KMS-11 (cell line): Measurements from ENCODE around the gene LOXHD1.

ENCODE experiments used
- H2AFZ ChIP-seq: fragments of 200-600 bp; sonication (generic); 2 replicates; pipeline ENCODE4 v1.6.1; 2016; ENCODE audit warnings: antibody characterized with exemption, mixed run types, low read depth
- H3K27ac ChIP-seq: fragments of 200-600 bp; sonication (generic); 2 replicates; pipeline ENCODE4 v1.6.1; 2016; ENCODE audit warnings: mild to moderate bottlenecking, mixed run types
- H3K27me3 ChIP-seq: fragments of 200-600 bp; sonication (generic); 2 replicates; pipeline ENCODE4 v1.6.1; 2017; ENCODE audit warnings: mild to moderate bottlenecking, low read depth, mixed run types, moderate library complexity; ENCODE audit not compliant: insufficient read depth
- H3K36me3 ChIP-seq: fragments of 200-600 bp; sonication (generic); 2 replicates; pipeline ENCODE4 v1.6.1; 2017; ENCODE audit warnings: mild to moderate bottlenecking, mixed run types; ENCODE audit not compliant: insufficient read depth
- H3K4me1 ChIP-seq: fragments of 200-600 bp; sonication (generic); 2 replicates; pipeline ENCODE4 v1.6.1; 2016; ENCODE audit warnings: mild to moderate bottlenecking, low read depth, mixed run types; ENCODE audit not compliant: poor library complexity, severe bottlenecking
- H3K4me2 ChIP-seq: fragments of 200-600 bp; sonication (generic); 2 replicates; pipeline ENCODE4 v1.7.0; 2016; ENCODE audit warnings: mild to moderate bottlenecking, mixed run types
- H3K4me3 ChIP-seq: fragments of 200-600 bp; sonication (generic); IDR thresholded peaks from 2 replicates; pipeline ENCODE4 v1.6.1; 2017; ENCODE audit warnings: low read depth, low read length, mixed read lengths; ENCODE audit not compliant: insufficient read depth
- H3K79me2 ChIP-seq: fragments of 200-600 bp; sonication (generic); 2 replicates; pipeline ENCODE4 v1.6.1; 2016; ENCODE audit warnings: low read depth, mixed run types; ENCODE audit not compliant: insufficient read depth
- H3K9ac ChIP-seq: fragments of 200-600 bp; sonication (generic); 2 replicates; pipeline ENCODE4 v1.6.1; 2016; ENCODE audit warnings: mild to moderate bottlenecking, mixed run types
- H4K20me1 ChIP-seq: fragments of 200-600 bp; sonication (generic); 2 replicates; pipeline ENCODE4 v1.6.1; 2016; ENCODE audit warnings: mild to moderate bottlenecking, mixed run types; ENCODE audit not compliant: insufficient read depth
- TF ChIP-seq, protein P1 (sequence below): fragments of 200-600 bp; sonication (generic); conservative IDR thresholded peaks from 2 replicates; pipeline ENCODE4 v1.6.1; 2017; ENCODE audit warnings: low read depth, mild to moderate bottlenecking, antibody characterized with exemption, low read length, moderate library complexity, mixed read lengths

LOXHD1 gene

DNA sequence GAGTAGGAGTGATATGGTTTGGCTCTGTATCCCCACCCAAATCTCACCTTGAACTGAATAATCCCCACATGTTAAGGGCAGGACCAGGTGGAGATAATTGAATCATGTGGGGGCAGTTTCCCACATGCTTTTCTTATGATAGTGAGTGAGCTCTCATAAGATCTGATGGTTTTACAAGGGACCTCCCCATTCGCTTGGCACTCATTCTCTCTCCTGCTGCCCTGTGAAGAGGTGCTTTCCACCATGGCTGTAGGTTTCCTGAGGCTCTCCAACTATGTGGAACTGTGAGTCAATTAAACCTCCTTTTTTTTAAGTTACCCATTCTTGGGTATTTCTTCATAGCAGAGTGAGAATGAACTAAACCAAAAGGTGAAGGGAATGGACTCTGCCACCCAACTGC, 207.5 kb downstream of the LOXHD1 start:
- Histone ChIP-seq H3K4me1 (no peaks in the 10 kb centered on the region), H2AFZ (no peak overlapping the region), H3K79me2 (no peaks in the 10 kb centered on the region), H3K4me2 (no peak overlapping the region), H4K20me1 (no peaks in the 10 kb centered on the region), H3K27ac (no peak overlapping the region), H3K9ac (no peak overlapping the region), H3K4me3 (no peak overlapping the region), H3K27me3 (no peaks in the 10 kb centered on the region), H3K36me3 (no peaks in the 10 kb centered on the region)
- TF ChIP-seq, protein P1, sequence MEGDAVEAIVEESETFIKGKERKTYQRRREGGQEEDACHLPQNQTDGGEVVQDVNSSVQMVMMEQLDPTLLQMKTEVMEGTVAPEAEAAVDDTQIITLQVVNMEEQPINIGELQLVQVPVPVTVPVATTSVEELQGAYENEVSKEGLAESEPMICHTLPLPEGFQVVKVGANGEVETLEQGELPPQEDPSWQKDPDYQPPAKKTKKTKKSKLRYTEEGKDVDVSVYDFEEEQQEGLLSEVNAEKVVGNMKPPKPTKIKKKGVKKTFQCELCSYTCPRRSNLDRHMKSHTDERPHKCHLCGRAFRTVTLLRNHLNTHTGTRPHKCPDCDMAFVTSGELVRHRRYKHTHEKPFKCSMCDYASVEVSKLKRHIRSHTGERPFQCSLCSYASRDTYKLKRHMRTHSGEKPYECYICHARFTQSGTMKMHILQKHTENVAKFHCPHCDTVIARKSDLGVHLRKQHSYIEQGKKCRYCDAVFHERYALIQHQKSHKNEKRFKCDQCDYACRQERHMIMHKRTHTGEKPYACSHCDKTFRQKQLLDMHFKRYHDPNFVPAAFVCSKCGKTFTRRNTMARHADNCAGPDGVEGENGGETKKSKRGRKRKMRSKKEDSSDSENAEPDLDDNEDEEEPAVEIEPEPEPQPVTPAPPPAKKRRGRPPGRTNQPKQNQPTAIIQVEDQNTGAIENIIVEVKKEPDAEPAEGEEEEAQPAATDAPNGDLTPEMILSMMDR, result no peak

DNA sequence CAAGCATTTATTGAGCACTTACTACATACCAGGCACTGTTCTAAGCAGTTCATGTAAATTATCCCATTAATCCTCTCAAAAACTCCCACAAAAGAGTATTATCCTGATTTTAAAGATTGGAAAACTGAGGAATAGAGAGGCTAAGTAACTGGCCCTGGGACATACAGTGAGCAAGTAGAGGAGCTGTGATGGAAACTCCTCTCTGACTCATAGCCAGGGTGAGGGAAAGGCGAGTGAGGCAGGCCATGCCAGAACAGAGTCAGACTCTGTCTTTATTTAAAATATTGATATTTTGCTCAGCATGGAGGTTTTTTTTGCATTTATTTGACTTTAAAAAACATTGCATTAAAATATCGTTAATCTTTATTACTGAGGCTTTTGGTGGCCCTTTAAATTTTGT, 208.0 kb downstream of the LOXHD1 start:
- no peak overlapping the region for H3K4me3 ChIP-seq
- no peak overlapping the region for H3K9ac ChIP-seq
- no peaks in the 10 kb centered on the region for H3K36me3 ChIP-seq
- no peaks in the 10 kb centered on the region for H4K20me1 ChIP-seq
- no peaks in the 10 kb centered on the region for H3K79me2 ChIP-seq
- H3K4me2 ChIP-seq, result no peak overlapping the region
- no peaks in the 10 kb centered on the region for H3K4me1 ChIP-seq
- TF ChIP-seq, protein P1, result no peak
- no peak overlapping the region for H3K27ac ChIP-seq
- H3K27me3 ChIP-seq, result no peaks in the 10 kb centered on the region
- no peak overlapping the region for H2AFZ ChIP-seq

DNA sequence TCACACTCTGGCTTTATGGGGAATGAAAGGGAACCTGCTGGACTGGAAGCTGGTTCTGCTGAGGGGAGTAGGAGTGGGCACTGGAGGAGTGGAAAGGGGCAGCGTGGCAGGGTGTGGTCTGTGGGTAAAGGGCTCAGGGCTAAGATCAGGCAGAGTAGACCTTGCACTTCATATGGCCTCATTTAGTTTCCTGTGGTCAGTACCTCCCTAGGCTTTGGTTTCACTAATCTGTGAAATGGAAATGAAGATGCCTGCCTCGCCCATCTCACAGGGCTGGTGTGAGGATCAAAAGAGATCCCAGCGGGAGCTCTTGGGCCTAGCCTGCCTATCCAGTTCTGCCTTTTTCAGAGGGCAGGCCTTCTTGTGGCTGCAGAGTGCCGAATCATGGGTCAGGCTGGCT, 208.7 kb downstream of the LOXHD1 start:
- Histone ChIP-seq H3K9ac (no peak overlapping the region), H3K4me2 (no peak overlapping the region), H2AFZ (no peak overlapping the region), H3K36me3 (no peaks in the 10 kb centered on the region), H4K20me1 (no peaks in the 10 kb centered on the region), H3K27me3 (no peaks in the 10 kb centered on the region), H3K4me3 (no peak overlapping the region), H3K27ac (no peak overlapping the region), H3K4me1 (no peaks in the 10 kb centered on the region), H3K79me2 (no peaks in the 10 kb centered on the region)
- TF ChIP-seq, protein P1, result no peak

DNA sequence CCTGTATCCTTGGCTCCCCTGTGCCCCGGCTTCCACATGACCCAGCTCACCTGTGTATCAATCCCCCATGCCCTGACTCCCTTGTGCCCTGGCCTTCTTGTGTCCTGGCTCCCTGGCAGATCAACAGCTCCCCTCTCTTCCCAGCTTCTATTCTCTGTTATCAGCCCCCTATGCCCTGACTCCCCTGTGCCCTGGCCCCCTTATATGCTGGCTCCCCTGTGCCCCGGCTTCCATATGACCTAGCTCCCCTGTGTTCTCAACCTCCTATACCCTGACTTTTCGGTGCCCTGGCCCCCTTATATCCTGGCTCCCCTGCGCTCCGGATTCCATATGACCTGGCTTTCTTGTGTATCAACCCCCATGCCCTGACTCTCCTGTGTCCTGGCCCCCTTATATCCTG, 209.2 kb downstream of the LOXHD1 start:
- no peaks in the 10 kb centered on the region for H3K36me3 ChIP-seq
- no peak overlapping the region for H3K9ac ChIP-seq
- no peaks in the 10 kb centered on the region for H4K20me1 ChIP-seq
- H3K4me2 ChIP-seq, result no peak overlapping the region
- no peaks in the 10 kb centered on the region for H3K27me3 ChIP-seq
- no peaks in the 10 kb centered on the region for H3K4me1 ChIP-seq
- TF ChIP-seq, protein P1, result no peak
- no peaks in the 10 kb centered on the region for H3K79me2 ChIP-seq
- H3K27ac ChIP-seq, result no peak overlapping the region
- H2AFZ ChIP-seq, result no peak overlapping the region
- no peak overlapping the region for H3K4me3 ChIP-seq
